ENCODE data around the gene CD300H. TPM values are rescaled to one million over a fixed set of nuclear protein-coding genes. Genes with fewer than 3 reads are reported as not detected.

CD300H gene
- polyA plus RNA-seq, 1 experiment = not detected

- no peak for DNase-seq (ENCODE audit: low read depth, low spot score)
- Histone ChIP-seq H3K27me3 (ENCODE audit: control insufficient read depth, insufficient read depth, low read length) (no peaks in the 10 kb centered on the region), H3K27ac (ENCODE audit: low read depth, low read length) (no peak overlapping the region), H3K9me3 (ENCODE audit: control insufficient read depth, insufficient read depth, low read length) (no peaks in the 10 kb centered on the region; the same call in 1 of the 2 replicates), H3K4me3 (ENCODE audit: low read depth, low read length) (no peak overlapping the region)
- TF ChIP-seq, protein P1, sequence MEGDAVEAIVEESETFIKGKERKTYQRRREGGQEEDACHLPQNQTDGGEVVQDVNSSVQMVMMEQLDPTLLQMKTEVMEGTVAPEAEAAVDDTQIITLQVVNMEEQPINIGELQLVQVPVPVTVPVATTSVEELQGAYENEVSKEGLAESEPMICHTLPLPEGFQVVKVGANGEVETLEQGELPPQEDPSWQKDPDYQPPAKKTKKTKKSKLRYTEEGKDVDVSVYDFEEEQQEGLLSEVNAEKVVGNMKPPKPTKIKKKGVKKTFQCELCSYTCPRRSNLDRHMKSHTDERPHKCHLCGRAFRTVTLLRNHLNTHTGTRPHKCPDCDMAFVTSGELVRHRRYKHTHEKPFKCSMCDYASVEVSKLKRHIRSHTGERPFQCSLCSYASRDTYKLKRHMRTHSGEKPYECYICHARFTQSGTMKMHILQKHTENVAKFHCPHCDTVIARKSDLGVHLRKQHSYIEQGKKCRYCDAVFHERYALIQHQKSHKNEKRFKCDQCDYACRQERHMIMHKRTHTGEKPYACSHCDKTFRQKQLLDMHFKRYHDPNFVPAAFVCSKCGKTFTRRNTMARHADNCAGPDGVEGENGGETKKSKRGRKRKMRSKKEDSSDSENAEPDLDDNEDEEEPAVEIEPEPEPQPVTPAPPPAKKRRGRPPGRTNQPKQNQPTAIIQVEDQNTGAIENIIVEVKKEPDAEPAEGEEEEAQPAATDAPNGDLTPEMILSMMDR (IDR thresholded peaks at IDR 0.05; ENCODE audit: low read depth, low read length) = no peak
- ChIA-PET POLR2A (no interaction called here), CTCF (interaction anchor here (0.6 kb wide), 1 partner anchor 42 kb away, joined by 3 read pairs; no protein-coding TSS in a partner anchor)
Measured at GRCh38 chr17:74543891-74544760, 23.2 kb downstream of the CD300H start.

DNA sequence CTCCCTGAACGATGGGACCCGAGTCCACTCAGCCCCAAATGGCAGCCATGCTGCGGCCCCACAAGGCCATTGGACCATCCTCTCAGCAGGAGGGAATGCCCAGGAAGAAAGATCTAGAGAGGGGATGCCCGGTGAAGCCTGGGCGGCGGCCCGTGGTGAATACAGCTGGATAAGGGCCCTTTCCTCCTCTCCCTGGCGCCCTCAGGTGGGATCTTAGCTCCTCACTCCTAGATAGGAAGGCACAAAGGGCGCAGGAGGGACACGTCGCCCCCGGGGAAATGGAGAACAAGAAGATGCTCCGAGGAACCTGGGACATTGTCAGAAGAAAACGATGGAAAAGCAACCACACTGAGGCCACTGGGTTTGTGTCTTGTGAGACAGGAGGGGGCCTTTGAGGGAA lies 23.9 kb downstream of the CD300H start:
- no peak overlapping the region for H3K4me3 ChIP-seq (ENCODE audit: low read depth, low read length)
- no peak for DNase-seq (ENCODE audit: low read depth, low spot score)
- ChIA-PET CTCF (interaction anchor here (0.6 kb wide), 1 partner anchor 42 kb away, joined by 3 read pairs; no protein-coding TSS in a partner anchor), POLR2A (no interaction called here)
- no peaks in the 10 kb centered on the region for H3K27me3 ChIP-seq (ENCODE audit: control insufficient read depth, insufficient read depth, low read length)
- no peak overlapping the region for H3K27ac ChIP-seq (ENCODE audit: low read depth, low read length)
- no peaks in the 10 kb centered on the region; the same call in 1 of the 2 replicates for H3K9me3 ChIP-seq (ENCODE audit: control insufficient read depth, insufficient read depth, low read length)
- TF ChIP-seq, protein P1 (IDR thresholded peaks at IDR 0.05; ENCODE audit: low read depth, low read length) = no peak

DNA sequence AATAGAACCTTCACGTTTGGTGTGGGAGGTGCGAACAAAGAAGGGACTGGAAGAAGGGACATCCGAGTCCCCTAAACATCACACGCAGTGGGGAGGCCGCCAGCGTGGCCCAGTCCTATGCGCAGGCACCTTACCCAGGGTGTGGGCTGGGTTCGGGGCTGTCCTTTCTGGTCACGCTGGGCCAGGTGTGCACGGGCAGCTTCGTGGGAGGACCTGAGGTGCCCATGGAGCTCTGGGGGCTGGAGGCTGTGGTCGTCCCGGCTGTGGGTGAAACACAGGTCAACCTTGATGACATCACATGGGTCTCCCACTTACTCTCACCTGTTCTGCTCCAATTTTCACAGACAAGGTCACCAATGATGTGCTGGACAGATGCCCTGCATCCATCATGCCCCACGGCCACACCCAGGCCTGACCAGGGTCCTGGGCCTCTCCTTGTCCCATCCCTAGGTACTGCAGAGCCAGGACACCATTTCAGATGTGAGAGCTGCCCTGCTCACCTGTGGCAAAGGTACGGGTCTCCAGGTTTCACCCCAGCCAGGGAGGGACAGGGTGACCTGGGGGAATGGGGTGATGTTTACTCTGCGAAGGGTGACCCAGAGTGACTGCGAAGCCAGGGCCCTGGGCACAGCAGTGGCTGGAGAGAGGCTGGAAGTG lies 24.5 kb downstream of the CD300H start:
- no peak for DNase-seq (ENCODE audit: low read depth, low spot score)
- Histone ChIP-seq H3K27ac (ENCODE audit: low read depth, low read length) (no peak overlapping the region), H3K27me3 (ENCODE audit: control insufficient read depth, insufficient read depth, low read length) (no peaks in the 10 kb centered on the region), H3K4me3 (ENCODE audit: low read depth, low read length) (no peak overlapping the region), H3K9me3 (ENCODE audit: control insufficient read depth, insufficient read depth, low read length) (no peaks in the 10 kb centered on the region; the same call in 1 of the 2 replicates)
- TF ChIP-seq, protein P1 (IDR thresholded peaks at IDR 0.05; ENCODE audit: low read depth, low read length) = no peak
- CTCF ChIA-PET = no interaction called here
- POLR2A ChIA-PET = no interaction called here

GRCh38 chr17:74542166-74542565 lies 25.1 kb downstream of the CD300H start:
- Histone ChIP-seq H3K27me3 (ENCODE audit: control insufficient read depth, insufficient read depth, low read length) (no peaks in the 10 kb centered on the region), H3K4me3 (ENCODE audit: low read depth, low read length) (no peak overlapping the region), H3K27ac (ENCODE audit: low read depth, low read length) (no peak overlapping the region), H3K9me3 (ENCODE audit: control insufficient read depth, insufficient read depth, low read length) (no peaks in the 10 kb centered on the region; the same call in 1 of the 2 replicates)
- CTCF ChIA-PET = no interaction called here
- DNase-seq (ENCODE audit: low read depth, low spot score) = no peak
- POLR2A ChIA-PET = no interaction called here
- TF ChIP-seq, protein P1 (IDR thresholded peaks at IDR 0.05; ENCODE audit: low read depth, low read length) = no peak
